ENCODE results near the gene CYP26B1.

CYP26B1 gene

DNA sequence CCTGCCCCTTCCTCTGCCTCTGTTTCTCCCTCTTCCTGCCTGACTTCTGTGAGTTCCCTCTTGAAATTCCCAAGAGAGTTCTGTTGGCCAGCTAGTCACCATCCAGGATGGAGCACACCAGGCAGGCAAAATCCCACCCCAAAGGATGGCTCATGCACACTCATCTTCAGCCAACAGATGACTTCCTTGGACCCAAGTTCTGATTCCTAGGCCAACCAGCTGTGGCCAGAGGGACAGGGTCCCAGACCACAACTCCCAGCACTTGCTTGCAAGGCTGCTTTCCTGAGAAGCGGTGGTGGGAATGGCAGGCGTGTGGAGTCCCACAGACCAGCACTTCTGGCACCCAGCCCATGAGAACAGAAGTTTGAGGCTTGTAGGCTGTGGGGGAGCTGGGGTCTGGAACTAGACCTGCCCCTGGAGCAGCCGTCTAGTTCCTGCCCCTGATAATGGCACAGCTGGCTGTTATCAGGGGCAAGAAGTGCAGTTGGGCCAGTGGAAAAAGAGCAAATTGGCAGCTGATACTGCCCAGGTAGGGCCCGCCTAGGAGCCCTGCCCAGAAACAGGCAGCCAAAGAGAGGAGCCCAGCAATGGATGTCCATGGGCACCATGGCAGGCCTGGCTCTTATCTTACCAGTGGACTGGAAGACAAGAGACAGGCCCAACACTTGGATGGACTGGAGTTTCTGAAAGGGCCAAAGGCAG lies 56.7 kb downstream of the CYP26B1 start:
- no peak for TF ChIP-seq CREB1 (IDR thresholded peaks at IDR 0.05; ENCODE audit: low read depth)
- no peak for TF ChIP-seq NFIC (IDR thresholded peaks at IDR 0.05)
- TF ChIP-seq USF1 (IDR thresholded peaks at IDR 0.05): no peak
- no peak for TF ChIP-seq EP300 (IDR thresholded peaks at IDR 0.05; ENCODE audit: borderline replicate concordance)
- no peak for TF ChIP-seq FOXM1 (IDR thresholded peaks at IDR 0.05; ENCODE audit: borderline replicate concordance, low read depth)
- no peak for TF ChIP-seq TCF12 (IDR thresholded peaks at IDR 0.05; ENCODE audit: low read depth)
- no peak for TF ChIP-seq EGR1 (IDR thresholded peaks at IDR 0.05)
- no peak for TF ChIP-seq CEBPB (IDR thresholded peaks at IDR 0.05)
- TF ChIP-seq RAD21 (IDR thresholded peaks at IDR 0.05; ENCODE audit: low read depth): no peak
- TF ChIP-seq YY1 (IDR thresholded peaks at IDR 0.05; ENCODE audit: low read depth): no peak
- TF ChIP-seq TEAD4 (IDR thresholded peaks at IDR 0.05): no peak
- TF ChIP-seq, protein P1, sequence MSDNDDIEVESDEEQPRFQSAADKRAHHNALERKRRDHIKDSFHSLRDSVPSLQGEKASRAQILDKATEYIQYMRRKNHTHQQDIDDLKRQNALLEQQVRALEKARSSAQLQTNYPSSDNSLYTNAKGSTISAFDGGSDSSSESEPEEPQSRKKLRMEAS (IDR thresholded peaks at IDR 0.05): no peak
- TF ChIP-seq ZBTB7A (IDR thresholded peaks at IDR 0.05; ENCODE audit: low read depth): no peak
- no peak for TF ChIP-seq TAF1 (IDR thresholded peaks at IDR 0.05; ENCODE audit: low read depth)
- no peak for TF ChIP-seq REST (IDR thresholded peaks at IDR 0.05; ENCODE audit: low read depth)

- TF ChIP-seq TAF1 (IDR thresholded peaks at IDR 0.05; ENCODE audit: low read depth) (no peak), YY1 (IDR thresholded peaks at IDR 0.05; ENCODE audit: low read depth) (no peak), ZBTB7A (IDR thresholded peaks at IDR 0.05; ENCODE audit: low read depth) (no peak), RAD21 (IDR thresholded peaks at IDR 0.05; ENCODE audit: low read depth) (no peak), CREB1 (IDR thresholded peaks at IDR 0.05; ENCODE audit: low read depth) (no peak), EP300 (IDR thresholded peaks at IDR 0.05; ENCODE audit: borderline replicate concordance) (no peak)
- TF ChIP-seq, protein P1 (IDR thresholded peaks at IDR 0.05): no peak
These were observed 57.4 kb downstream of the CYP26B1 start for GRCh38 chr2:72090271-72090720.

- TF ChIP-seq TAF1 (IDR thresholded peaks at IDR 0.05; ENCODE audit: low read depth): no peak
- TF ChIP-seq USF1 (IDR thresholded peaks at IDR 0.05): no peak
- no peak for TF ChIP-seq TCF12 (IDR thresholded peaks at IDR 0.05; ENCODE audit: low read depth)
- TF ChIP-seq NFIC (IDR thresholded peaks at IDR 0.05): no peak
- no peak for TF ChIP-seq ZBTB7A (IDR thresholded peaks at IDR 0.05; ENCODE audit: low read depth)
- no peak for TF ChIP-seq EP300 (IDR thresholded peaks at IDR 0.05; ENCODE audit: borderline replicate concordance)
- TF ChIP-seq FOXM1 (IDR thresholded peaks at IDR 0.05; ENCODE audit: borderline replicate concordance, low read depth): no peak
- no peak for TF ChIP-seq YY1 (IDR thresholded peaks at IDR 0.05; ENCODE audit: low read depth)
- TF ChIP-seq, protein P1 (IDR thresholded peaks at IDR 0.05): no peak
- no peak for TF ChIP-seq RAD21 (IDR thresholded peaks at IDR 0.05; ENCODE audit: low read depth)
- no peak for TF ChIP-seq EGR1 (IDR thresholded peaks at IDR 0.05)
- no peak for TF ChIP-seq REST (IDR thresholded peaks at IDR 0.05; ENCODE audit: low read depth)
- TF ChIP-seq CEBPB (IDR thresholded peaks at IDR 0.05): no peak
- TF ChIP-seq TEAD4 (IDR thresholded peaks at IDR 0.05): no peak
- TF ChIP-seq CREB1 (IDR thresholded peaks at IDR 0.05; ENCODE audit: low read depth): no peak
These were observed 58.1 kb downstream of the CYP26B1 start for GRCh38 chr2:72089537-72089936.

DNA sequence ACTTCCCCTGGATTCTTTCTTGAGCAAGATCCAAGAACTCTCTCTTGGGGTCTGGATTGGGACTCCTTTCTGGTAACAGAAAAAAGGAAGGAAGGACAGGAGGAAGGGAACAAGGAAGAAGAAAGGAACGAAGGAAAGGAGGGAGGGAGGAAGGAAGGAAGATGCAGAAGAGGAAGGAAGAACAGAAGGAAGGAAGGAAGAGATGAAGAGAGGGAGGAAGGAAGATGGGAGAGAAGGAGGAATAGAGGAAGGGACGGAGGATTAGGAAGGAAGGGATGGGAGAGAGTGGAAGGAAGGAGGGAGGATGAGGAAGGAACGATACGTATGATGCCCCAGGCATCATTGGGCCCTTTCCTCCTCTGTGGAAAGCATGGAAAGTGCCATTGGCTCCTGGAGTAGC lies 58.6 kb downstream of the CYP26B1 start:
- TF ChIP-seq USF1 (IDR thresholded peaks at IDR 0.05) (no peak), REST (IDR thresholded peaks at IDR 0.05; ENCODE audit: low read depth) (no peak), RAD21 (IDR thresholded peaks at IDR 0.05; ENCODE audit: low read depth) (no peak), EGR1 (IDR thresholded peaks at IDR 0.05) (no peak), TCF12 (IDR thresholded peaks at IDR 0.05; ENCODE audit: low read depth) (no peak), NFIC (IDR thresholded peaks at IDR 0.05) (no peak), YY1 (IDR thresholded peaks at IDR 0.05; ENCODE audit: low read depth) (no peak), CREB1 (IDR thresholded peaks at IDR 0.05; ENCODE audit: low read depth) (no peak), TAF1 (IDR thresholded peaks at IDR 0.05; ENCODE audit: low read depth) (no peak), CEBPB (IDR thresholded peaks at IDR 0.05) (no peak), FOXM1 (IDR thresholded peaks at IDR 0.05; ENCODE audit: borderline replicate concordance, low read depth) (no peak), ZBTB7A (IDR thresholded peaks at IDR 0.05; ENCODE audit: low read depth) (no peak)
